Measurements from ENCODE around the gene ZNF778.

Gene ZNF778

DNA sequence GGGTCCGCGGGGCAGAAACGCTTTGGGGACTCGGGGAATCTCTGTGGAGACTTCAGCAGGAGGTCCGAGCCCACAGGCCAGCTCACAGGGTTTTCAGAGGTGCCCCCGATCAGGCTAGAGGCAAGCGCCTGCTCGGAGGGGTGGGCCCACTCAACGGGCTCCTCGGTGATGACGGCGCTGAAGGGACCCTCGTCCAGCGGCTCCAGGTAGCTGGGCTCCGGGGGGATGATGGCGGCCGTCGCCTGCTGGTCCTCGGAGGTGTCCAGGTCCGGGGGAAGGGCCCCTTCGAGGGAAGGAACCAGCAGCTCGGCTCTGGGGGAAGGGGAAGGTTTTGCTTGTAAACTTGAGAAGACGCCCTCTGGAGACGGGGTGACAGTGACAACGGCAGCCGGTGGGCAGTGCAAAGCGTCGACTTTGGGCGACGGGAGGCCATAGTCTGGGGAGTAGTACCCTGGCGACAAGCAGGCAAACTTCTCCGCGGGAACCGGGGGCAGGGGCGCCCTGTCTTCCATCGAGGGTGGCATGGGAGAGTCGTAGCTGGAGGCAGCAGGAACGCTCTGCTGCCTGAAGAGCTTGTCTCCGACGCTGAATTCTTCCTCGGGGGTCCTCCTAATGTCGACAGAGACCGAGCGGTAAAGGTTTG lies 63.2 kb downstream of the ZNF778 start (continued):
- TF ChIP-seq MZF1 (tag by site-specific recombination; IDR thresholded peaks at IDR 0.05; ENCODE audit: borderline replicate concordance) (no peak), ZNF555 (tag by site-specific recombination; conservative IDR thresholded peaks at IDR 0.05) (no peak)

DNA sequence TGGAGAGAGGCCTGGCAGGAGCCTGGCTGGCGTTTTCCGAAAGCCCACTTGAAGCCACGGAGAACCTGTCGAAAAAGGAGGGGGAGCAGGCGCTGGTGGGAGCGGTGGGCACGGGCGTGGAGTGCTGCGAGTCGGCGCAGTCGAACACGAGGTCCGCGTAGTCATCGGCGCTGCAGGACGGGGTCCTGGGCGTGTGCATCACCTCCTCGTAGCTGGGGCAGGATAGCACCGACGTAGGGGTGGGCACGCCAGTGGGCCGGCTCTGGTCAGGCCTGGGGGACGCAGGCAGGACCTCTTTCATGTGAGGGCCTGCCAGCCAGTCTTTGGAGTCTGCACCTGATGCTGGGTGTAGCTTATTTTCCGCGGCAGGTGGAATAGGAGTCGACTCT lies 63.7 kb downstream of the ZNF778 start:
- H3K27ac ChIP-seq (ENCODE audit: extremely low read depth, low read depth, low read length), result no peak overlapping the region
- H3K9me3 ChIP-seq (ENCODE audit: control insufficient read depth, insufficient read depth, low read depth, low read length), result no peaks in the 10 kb centered on the region
- H3K4me3 ChIP-seq (ENCODE audit: low read depth, low read length), result no peak overlapping the region
- no peaks in the 10 kb centered on the region for H3K4me1 ChIP-seq (ENCODE audit: control insufficient read depth, insufficient read depth, low read length)
- H3K36me3 ChIP-seq (ENCODE audit: control insufficient read depth in 2 of 2, insufficient read depth in 1 of 2, low read length in 2 of 2), result peaks cover 7 to 87% of the 10 kb centered on the region in 2 experiments; a peak in 2 of 3 replicates
- TF ChIP-seq KLF1 (tag by site-specific recombination; IDR thresholded peaks at IDR 0.05) (no peak), ZFHX2 (tag by site-specific recombination; conservative IDR thresholded peaks at IDR 0.05) (no peak), KLF8 (tag by site-specific recombination; IDR thresholded peaks at IDR 0.05) (no peak), KLF16 (tag by site-specific recombination; IDR thresholded peaks at IDR 0.05) (no peak), ZBTB1 (tag by site-specific recombination; IDR thresholded peaks at IDR 0.05) (no peak)
- TF ChIP-seq, protein P1, sequence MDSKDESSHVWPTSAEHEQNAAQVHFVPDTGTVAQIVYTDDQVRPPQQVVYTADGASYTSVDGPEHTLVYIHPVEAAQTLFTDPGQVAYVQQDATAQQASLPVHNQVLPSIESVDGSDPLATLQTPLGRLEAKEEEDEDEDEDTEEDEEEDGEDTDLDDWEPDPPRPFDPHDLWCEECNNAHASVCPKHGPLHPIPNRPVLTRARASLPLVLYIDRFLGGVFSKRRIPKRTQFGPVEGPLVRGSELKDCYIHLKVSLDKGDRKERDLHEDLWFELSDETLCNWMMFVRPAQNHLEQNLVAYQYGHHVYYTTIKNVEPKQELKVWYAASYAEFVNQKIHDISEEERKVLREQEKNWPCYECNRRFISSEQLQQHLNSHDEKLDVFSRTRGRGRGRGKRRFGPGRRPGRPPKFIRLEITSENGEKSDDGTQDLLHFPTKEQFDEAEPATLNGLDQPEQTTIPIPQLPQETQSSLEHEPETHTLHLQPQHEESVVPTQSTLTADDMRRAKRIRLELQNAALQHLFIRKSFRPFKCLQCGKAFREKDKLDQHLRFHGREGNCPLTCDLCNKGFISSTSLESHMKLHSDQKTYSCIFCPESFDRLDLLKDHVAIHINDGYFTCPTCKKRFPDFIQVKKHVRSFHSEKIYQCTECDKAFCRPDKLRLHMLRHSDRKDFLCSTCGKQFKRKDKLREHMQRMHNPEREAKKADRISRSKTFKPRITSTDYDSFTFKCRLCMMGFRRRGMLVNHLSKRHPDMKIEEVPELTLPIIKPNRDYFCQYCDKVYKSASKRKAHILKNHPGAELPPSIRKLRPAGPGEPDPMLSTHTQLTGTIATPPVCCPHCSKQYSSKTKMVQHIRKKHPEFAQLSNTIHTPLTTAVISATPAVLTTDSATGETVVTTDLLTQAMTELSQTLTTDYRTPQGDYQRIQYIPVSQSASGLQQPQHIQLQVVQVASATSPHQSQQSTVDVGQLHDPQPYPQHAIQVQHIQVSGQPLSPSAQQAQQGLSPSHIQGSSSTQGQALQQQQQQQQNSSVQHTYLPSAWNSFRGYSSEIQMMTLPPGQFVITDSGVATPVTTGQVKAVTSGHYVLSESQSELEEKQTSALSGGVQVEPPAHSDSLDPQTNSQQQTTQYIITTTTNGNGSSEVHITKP (tag by site-specific recombination; IDR thresholded peaks at IDR 0.05), result no peak
- TF ChIP-seq, protein P2, sequence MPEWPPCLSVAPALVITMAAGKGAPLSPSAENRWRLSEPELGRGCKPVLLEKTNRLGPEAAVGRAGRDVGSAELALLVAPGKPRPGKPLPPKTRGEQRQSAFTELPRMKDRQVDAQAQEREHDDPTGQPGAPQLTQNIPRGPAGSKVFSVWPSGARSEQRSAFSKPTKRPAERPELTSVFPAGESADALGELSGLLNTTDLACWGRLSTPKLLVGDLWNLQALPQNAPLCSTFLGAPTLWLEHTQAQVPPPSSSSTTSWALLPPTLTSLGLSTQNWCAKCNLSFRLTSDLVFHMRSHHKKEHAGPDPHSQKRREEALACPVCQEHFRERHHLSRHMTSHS (tag by site-specific recombination; IDR thresholded peaks at IDR 0.05), result no peak
- ChIA-PET POLR2A (interaction anchor here (1.0 kb wide), 1 partner anchor 34 kb away, joined by 3 read pairs; no protein-coding TSS in a partner anchor), CTCF (interaction anchor here (0.6 to 1.0 kb wide), 2 partner anchors 8 to 23 kb away, joined by 3 read pairs; no protein-coding TSS in a partner anchor)

DNA sequence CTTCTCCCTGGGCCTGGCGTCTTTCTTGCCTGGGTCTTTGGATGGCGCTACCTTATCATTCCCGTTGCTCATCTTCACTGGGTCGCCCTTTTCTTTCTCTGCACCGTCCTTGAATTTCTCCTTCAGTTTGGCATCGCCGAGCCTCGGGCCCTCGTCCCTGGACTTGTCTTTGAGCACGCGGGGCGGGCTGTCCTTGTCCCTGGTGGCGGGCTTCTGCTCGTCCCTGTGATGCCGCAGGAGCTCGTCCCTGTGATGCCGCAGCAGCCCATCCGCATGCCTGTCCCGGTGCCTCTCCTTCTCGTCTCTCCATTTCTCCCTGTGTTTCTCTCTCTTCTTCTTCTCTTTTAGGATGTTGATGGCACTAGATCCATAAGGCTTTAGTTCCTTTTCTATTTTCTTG lies 64.3 kb downstream of the ZNF778 start:
- ChIA-PET CTCF (interaction anchor here (0.6 kb wide), 1 partner anchor 22 kb away, joined by 3 read pairs; no protein-coding TSS in a partner anchor), POLR2A (interaction anchor here (1.0 kb wide), 1 partner anchor 34 kb away, joined by 3 read pairs; no protein-coding TSS in a partner anchor)
- no peak overlapping the region for H3K27ac ChIP-seq (ENCODE audit: extremely low read depth, low read depth, low read length)
- H3K4me1 ChIP-seq (ENCODE audit: control insufficient read depth, insufficient read depth, low read length), result no peaks in the 10 kb centered on the region
- H3K9me3 ChIP-seq (ENCODE audit: control insufficient read depth, insufficient read depth, low read depth, low read length), result no peaks in the 10 kb centered on the region
- no peak for TF ChIP-seq ZNF830 (tag by site-specific recombination; IDR thresholded peaks at IDR 0.05; ENCODE audit: low read depth)
- TF ChIP-seq, protein P3, sequence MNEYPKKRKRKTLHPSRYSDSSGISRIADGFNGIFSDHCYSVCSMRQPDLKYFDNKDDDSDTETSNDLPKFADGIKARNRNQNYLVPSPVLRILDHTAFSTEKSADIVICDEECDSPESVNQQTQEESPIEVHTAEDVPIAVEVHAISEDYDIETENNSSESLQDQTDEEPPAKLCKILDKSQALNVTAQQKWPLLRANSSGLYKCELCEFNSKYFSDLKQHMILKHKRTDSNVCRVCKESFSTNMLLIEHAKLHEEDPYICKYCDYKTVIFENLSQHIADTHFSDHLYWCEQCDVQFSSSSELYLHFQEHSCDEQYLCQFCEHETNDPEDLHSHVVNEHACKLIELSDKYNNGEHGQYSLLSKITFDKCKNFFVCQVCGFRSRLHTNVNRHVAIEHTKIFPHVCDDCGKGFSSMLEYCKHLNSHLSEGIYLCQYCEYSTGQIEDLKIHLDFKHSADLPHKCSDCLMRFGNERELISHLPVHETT (tag by site-specific recombination; IDR thresholded peaks at IDR 0.05), result no peak
- no peak for TF ChIP-seq ZNF791 (tag by site-specific recombination; IDR thresholded peaks at IDR 0.05)
- no peak for TF ChIP-seq MZF1 (tag by site-specific recombination; IDR thresholded peaks at IDR 0.05; ENCODE audit: borderline replicate concordance)
- H3K4me3 ChIP-seq (ENCODE audit: low read depth, low read length), result no peak overlapping the region
- peaks cover 7 to 90% of the 10 kb centered on the region in 2 experiments; a peak in 2 of 3 replicates for H3K36me3 ChIP-seq (ENCODE audit: control insufficient read depth in 2 of 2, insufficient read depth in 1 of 2, low read length in 2 of 2)

DNA sequence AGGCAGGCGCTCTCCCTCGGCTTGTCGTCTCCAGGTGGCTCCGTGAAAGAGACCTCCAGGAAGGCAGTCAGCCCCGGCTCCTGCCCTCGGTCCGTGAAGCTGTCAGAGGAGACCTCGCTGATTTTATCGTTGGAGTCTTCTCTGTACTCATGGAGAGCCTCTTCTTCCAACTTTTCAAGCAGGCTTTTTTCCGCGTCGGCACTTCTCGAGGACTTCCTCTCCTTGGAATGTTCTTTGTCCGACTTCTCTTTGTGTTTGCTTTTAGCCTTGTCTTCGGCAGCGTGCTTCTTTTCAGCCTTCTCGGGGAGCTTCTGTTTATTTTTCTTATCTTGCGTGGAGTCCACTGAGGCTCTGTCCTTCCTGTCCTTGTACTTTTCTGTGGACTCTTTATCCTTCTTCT lies 65.0 kb downstream of the ZNF778 start:
- Histone ChIP-seq H3K9me3 (ENCODE audit: control insufficient read depth, insufficient read depth, low read depth, low read length) (no peaks in the 10 kb centered on the region), H3K36me3 (ENCODE audit: control insufficient read depth in 2 of 2, insufficient read depth in 1 of 2, low read length in 2 of 2) (peaks cover 7 to 92% of the 10 kb centered on the region in 2 experiments; a peak in 2 of 3 replicates), H3K27ac (ENCODE audit: extremely low read depth, low read depth, low read length) (no peak overlapping the region), H3K4me3 (ENCODE audit: low read depth, low read length) (no peak overlapping the region), H3K4me1 (ENCODE audit: control insufficient read depth, insufficient read depth, low read length) (no peaks in the 10 kb centered on the region)
- ChIA-PET POLR2A (no interaction called here), CTCF (no interaction called here)
- TF ChIP-seq GLIS2 (tag by site-specific recombination; IDR thresholded peaks at IDR 0.05), result no peak
- TF ChIP-seq, protein P4, sequence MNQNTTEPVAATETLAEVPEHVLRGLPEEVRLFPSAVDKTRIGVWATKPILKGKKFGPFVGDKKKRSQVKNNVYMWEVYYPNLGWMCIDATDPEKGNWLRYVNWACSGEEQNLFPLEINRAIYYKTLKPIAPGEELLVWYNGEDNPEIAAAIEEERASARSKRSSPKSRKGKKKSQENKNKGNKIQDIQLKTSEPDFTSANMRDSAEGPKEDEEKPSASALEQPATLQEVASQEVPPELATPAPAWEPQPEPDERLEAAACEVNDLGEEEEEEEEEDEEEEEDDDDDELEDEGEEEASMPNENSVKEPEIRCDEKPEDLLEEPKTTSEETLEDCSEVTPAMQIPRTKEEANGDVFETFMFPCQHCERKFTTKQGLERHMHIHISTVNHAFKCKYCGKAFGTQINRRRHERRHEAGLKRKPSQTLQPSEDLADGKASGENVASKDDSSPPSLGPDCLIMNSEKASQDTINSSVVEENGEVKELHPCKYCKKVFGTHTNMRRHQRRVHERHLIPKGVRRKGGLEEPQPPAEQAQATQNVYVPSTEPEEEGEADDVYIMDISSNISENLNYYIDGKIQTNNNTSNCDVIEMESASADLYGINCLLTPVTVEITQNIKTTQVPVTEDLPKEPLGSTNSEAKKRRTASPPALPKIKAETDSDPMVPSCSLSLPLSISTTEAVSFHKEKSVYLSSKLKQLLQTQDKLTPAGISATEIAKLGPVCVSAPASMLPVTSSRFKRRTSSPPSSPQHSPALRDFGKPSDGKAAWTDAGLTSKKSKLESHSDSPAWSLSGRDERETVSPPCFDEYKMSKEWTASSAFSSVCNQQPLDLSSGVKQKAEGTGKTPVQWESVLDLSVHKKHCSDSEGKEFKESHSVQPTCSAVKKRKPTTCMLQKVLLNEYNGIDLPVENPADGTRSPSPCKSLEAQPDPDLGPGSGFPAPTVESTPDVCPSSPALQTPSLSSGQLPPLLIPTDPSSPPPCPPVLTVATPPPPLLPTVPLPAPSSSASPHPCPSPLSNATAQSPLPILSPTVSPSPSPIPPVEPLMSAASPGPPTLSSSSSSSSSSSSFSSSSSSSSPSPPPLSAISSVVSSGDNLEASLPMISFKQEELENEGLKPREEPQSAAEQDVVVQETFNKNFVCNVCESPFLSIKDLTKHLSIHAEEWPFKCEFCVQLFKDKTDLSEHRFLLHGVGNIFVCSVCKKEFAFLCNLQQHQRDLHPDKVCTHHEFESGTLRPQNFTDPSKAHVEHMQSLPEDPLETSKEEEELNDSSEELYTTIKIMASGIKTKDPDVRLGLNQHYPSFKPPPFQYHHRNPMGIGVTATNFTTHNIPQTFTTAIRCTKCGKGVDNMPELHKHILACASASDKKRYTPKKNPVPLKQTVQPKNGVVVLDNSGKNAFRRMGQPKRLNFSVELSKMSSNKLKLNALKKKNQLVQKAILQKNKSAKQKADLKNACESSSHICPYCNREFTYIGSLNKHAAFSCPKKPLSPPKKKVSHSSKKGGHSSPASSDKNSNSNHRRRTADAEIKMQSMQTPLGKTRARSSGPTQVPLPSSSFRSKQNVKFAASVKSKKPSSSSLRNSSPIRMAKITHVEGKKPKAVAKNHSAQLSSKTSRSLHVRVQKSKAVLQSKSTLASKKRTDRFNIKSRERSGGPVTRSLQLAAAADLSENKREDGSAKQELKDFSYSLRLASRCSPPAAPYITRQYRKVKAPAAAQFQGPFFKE (tag by site-specific recombination; IDR thresholded peaks at IDR 0.05; ENCODE audit: borderline replicate concordance), result no peak
